H9 (cell line): ENCODE measurements around the gene SLAMF6. TPM values are rescaled to one million over a fixed set of nuclear protein-coding genes. Genes with fewer than 3 reads are reported as not detected.

Experiments used
- DNase-seq: peaks from one replicate; pipeline ENCODE4 v3.0.0-alpha.2; 2017
- H2AFZ ChIP-seq: one replicate; pipeline ENCODE4 v1.6.1; 2013; ENCODE audit warnings: mild to moderate bottlenecking, low read length, control low read depth, moderate library complexity
- H2AK5ac ChIP-seq: 2 replicates; pipeline ENCODE4 v1.6.1; 2013; ENCODE audit warnings: low read length, control low read depth, mixed read lengths; ENCODE audit not compliant: insufficient read length
- H2BK120ac ChIP-seq: one replicate; pipeline ENCODE4 v1.6.1; 2013; ENCODE audit warnings: low read depth, mild to moderate bottlenecking, low read length, control low read depth, inconsistent platforms; ENCODE audit not compliant: poor library complexity, severe bottlenecking
- H2BK12ac ChIP-seq: 2 replicates; pipeline ENCODE4 v1.6.1; 2013; ENCODE audit warnings: low read length, control low read depth, mixed read lengths, low read depth; ENCODE audit not compliant: insufficient read length
- H2BK15ac ChIP-seq: 2 replicates; pipeline ENCODE4 v1.6.1; 2013; ENCODE audit warnings: low read depth, low read length, control low read depth
- H2BK20ac ChIP-seq: one replicate; pipeline ENCODE4 v1.6.1; 2013; ENCODE audit warnings: low read depth, mild to moderate bottlenecking, low read length, control low read depth, inconsistent platforms; ENCODE audit not compliant: poor library complexity, severe bottlenecking
- H2BK5ac ChIP-seq: 2 replicates; pipeline ENCODE4 v1.6.1; 2013; ENCODE audit warnings: low read length, control low read depth, mixed read lengths; ENCODE audit not compliant: insufficient read length
- H3K14ac ChIP-seq: 2 replicates; pipeline ENCODE4 v1.6.1; 2013; ENCODE audit warnings: low read length, control low read depth; ENCODE audit not compliant: insufficient read depth
- H3K18ac ChIP-seq: 2 replicates; pipeline ENCODE4 v1.6.1; 2013; ENCODE audit warnings: low read depth, mild to moderate bottlenecking, mixed read lengths, low read length, control low read depth; ENCODE audit not compliant: insufficient read length
- H3K23ac ChIP-seq: 2 replicates; pipeline ENCODE4 v1.6.1; 2013; ENCODE audit warnings: low read length, control low read depth, mixed read lengths, low read depth; ENCODE audit not compliant: insufficient read length
- H3K23me2 ChIP-seq: 2 replicates; pipeline ENCODE4 v1.6.1; 2013; ENCODE audit warnings: low read depth, mild to moderate bottlenecking, mixed read lengths, low read length, control low read depth; ENCODE audit not compliant: insufficient read length, poor library complexity, severe bottlenecking
- H3K27ac ChIP-seq: 2 replicates; pipeline ENCODE4 v1.5.1; 2013; ENCODE audit warnings: low read length, control low read depth, mixed read lengths, low read depth; ENCODE audit not compliant: insufficient read length
- H3K27me3 ChIP-seq: 2 replicates; pipeline ENCODE4 v1.6.1; 2013; ENCODE audit warnings: low read length, control low read depth, inconsistent platforms; ENCODE audit not compliant: insufficient read depth
- H3K4ac ChIP-seq: 2 replicates; pipeline ENCODE4 v1.6.1; 2013; ENCODE audit warnings: low read depth, mild to moderate bottlenecking, control low read depth, inconsistent platforms, low read length, moderate library complexity
- H3K4me1 ChIP-seq: 2 replicates; pipeline ENCODE4 v1.6.1; 2013; ENCODE audit warnings: low read length, control low read depth, inconsistent platforms; ENCODE audit not compliant: insufficient read depth
- H3K4me2 ChIP-seq: 2 replicates; pipeline ENCODE4 v1.6.1; 2013; ENCODE audit warnings: low read length, control low read depth, mixed read lengths; ENCODE audit not compliant: insufficient read length, insufficient read depth
- H3K56ac ChIP-seq: 2 replicates; pipeline ENCODE4 v1.6.1; 2013; ENCODE audit warnings: low read depth, mild to moderate bottlenecking, mixed read lengths, low read length, control low read depth; ENCODE audit not compliant: insufficient read length
- H3K79me1 ChIP-seq: 2 replicates; pipeline ENCODE4 v1.6.1; 2013; ENCODE audit warnings: low read depth, mild to moderate bottlenecking, moderate library complexity, low read length, control low read depth, inconsistent platforms; ENCODE audit not compliant: insufficient read depth, poor library complexity, severe bottlenecking
- H3K79me2 ChIP-seq: 2 replicates; pipeline ENCODE4 v1.6.1; 2013; ENCODE audit warnings: low read length, control low read depth, inconsistent platforms; ENCODE audit not compliant: insufficient read depth
- H3K9ac ChIP-seq: 2 replicates; pipeline ENCODE4 v1.6.1; 2013; ENCODE audit warnings: low read length, control low read depth, mixed read lengths; ENCODE audit not compliant: insufficient read length; ENCODE audit errors: extremely low read depth
- H3K9me3 ChIP-seq: one replicate; pipeline ENCODE4 v1.6.1; 2013; ENCODE audit warnings: low read depth, low read length, inconsistent platforms; ENCODE audit not compliant: control insufficient read depth
- H3T11ph ChIP-seq: one replicate; pipeline ENCODE4 v1.6.1; 2013; ENCODE audit warnings: mild to moderate bottlenecking, low read length, control low read depth, inconsistent platforms
- H4K20me1 ChIP-seq: one replicate; pipeline ENCODE4 v1.6.1; 2013; ENCODE audit not compliant: control insufficient read depth, insufficient read length, insufficient read depth
- H4K5ac ChIP-seq: 2 replicates; pipeline ENCODE4 v1.6.1; 2013; ENCODE audit warnings: low read depth, mild to moderate bottlenecking, mixed read lengths, low read length, control low read depth; ENCODE audit not compliant: insufficient read length
- H4K8ac ChIP-seq: replicated peaks from 2 replicates; pipeline ENCODE4 v1.6.1; 2013; ENCODE audit warnings: low read length, control low read depth, mixed read lengths, low read depth; ENCODE audit not compliant: insufficient read length
- H4K91ac ChIP-seq: 2 replicates; pipeline ENCODE4 v1.6.1; 2013; ENCODE audit warnings: low read depth, mild to moderate bottlenecking, moderate library complexity, mixed read lengths, low read length, control low read depth; ENCODE audit not compliant: insufficient read length
- H3K27ac Mint-ChIP-seq, 3 experiments: 2 replicates in 2 of 3; 3 replicates in 1 of 3; pipeline ENCODE4 v1.8.0; 2020 to 2021; ENCODE audit warnings: mixed read lengths in 3 of 3, mild to moderate bottlenecking in 1 of 3, moderate library complexity in 1 of 3
- H3K27me3 Mint-ChIP-seq: 2 replicates; pipeline ENCODE4 v1.8.0; 2021; ENCODE audit warnings: low read depth, mild to moderate bottlenecking, moderate library complexity, mixed read lengths
- H3K36me3 Mint-ChIP-seq, 3 experiments: 2 replicates in 2 of 3; 3 replicates in 1 of 3; pipeline ENCODE4 v1.8.0; 2020 to 2021; ENCODE audit warnings: low read depth in 3 of 3, mixed read lengths in 3 of 3; ENCODE audit not compliant: insufficient read depth in 1 of 3
- H3K4me1 Mint-ChIP-seq, 2 experiments: 2 replicates each; pipeline ENCODE4 v1.8.0; 2020; ENCODE audit warnings: mixed read lengths in 2 of 2
- H3K4me3 Mint-ChIP-seq, 2 experiments: 2 replicates in 1 of 2; 3 replicates in 1 of 2; pipeline ENCODE4 v1.8.0; 2020 to 2021; ENCODE audit warnings: mild to moderate bottlenecking in 2 of 2, mixed read lengths in 2 of 2, moderate library complexity in 1 of 2
- H3K9me3 Mint-ChIP-seq, 2 experiments: 2 replicates in 1 of 2; 3 replicates in 1 of 2; pipeline ENCODE4 v1.8.0; 2020; ENCODE audit warnings: mild to moderate bottlenecking in 2 of 2, mixed read lengths in 2 of 2, moderate library complexity in 1 of 2
- WGBS: extraction: QIAGEN DNeasy Blood & Tissue Kit; methylation state at CpG from one replicate; pipeline ENCODE4 v1.1.7; 2013; ENCODE audit warnings: missing lambda C conversion rate, low lambda C conversion rate, mixed read lengths; ENCODE audit not compliant: insufficient read length; ENCODE audit errors: extremely low coverage; 5-methylcytosine and 5-hydroxymethylcytosine counted together
- total RNA-seq: library from RNA; stranded (reverse); gene quantifications from 2 replicates; pipeline ENCODE4 v1.2.1, GENCODE V29; 2021
- TF ChIP-seq, protein P1 (sequence below): fragments of 200-600 bp; sonication (generic); conservative IDR thresholded peaks from 3 replicates; pipeline ENCODE4 v1.8.0; 2021; ENCODE audit warnings: antibody characterized with exemption, mild to moderate bottlenecking

Gene SLAMF6
- total RNA-seq, 1 experiment from 2014 or later, result not detected

DNA sequence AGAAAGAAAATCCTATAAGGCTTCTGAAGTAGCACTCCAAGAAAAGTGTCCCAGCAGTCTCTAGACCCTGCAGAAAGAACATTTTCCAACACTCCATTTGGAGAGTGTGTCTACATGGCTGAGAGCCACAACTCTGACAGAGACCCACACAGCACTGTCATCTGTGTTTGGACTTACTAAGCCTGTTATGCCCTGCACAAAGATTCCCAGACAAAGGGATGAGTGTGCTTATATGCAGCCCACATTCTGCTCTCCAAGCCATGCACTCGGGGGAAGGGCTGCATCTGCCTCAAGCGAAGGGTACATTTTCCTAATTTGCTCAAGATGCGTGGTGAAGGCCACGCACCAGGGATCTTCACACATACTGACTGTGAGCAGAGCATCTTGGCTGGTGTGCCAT is 24.4 kb upstream of the SLAMF6 start:
- H3K27me3 ChIP-seq, result no peaks in the 10 kb centered on the region
- Mint-ChIP-seq H3K27ac (peak overlapping the region in 1 of 3 experiments; percentile 79; a peak in 1 of 7 replicates), H3K27me3 (peaks cover 2% of the 10 kb centered on the region; the same call in 1 of the 2 replicates), H3K4me3 (no peak overlapping the region), H3K4me1 (no peaks in the 10 kb centered on the region), H3K9me3 (no peaks in the 10 kb centered on the region), H3K36me3 (no peaks in the 10 kb centered on the region)
- no peak overlapping the region for H2AFZ ChIP-seq
- TF ChIP-seq, protein P1, sequence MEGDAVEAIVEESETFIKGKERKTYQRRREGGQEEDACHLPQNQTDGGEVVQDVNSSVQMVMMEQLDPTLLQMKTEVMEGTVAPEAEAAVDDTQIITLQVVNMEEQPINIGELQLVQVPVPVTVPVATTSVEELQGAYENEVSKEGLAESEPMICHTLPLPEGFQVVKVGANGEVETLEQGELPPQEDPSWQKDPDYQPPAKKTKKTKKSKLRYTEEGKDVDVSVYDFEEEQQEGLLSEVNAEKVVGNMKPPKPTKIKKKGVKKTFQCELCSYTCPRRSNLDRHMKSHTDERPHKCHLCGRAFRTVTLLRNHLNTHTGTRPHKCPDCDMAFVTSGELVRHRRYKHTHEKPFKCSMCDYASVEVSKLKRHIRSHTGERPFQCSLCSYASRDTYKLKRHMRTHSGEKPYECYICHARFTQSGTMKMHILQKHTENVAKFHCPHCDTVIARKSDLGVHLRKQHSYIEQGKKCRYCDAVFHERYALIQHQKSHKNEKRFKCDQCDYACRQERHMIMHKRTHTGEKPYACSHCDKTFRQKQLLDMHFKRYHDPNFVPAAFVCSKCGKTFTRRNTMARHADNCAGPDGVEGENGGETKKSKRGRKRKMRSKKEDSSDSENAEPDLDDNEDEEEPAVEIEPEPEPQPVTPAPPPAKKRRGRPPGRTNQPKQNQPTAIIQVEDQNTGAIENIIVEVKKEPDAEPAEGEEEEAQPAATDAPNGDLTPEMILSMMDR, result no peak
- no peak overlapping the region for H3K56ac ChIP-seq
- H3K4me2 ChIP-seq, result no peak overlapping the region
- no peak overlapping the region for H4K5ac ChIP-seq
- H2BK5ac ChIP-seq, result no peak overlapping the region
- no peak overlapping the region for H4K8ac ChIP-seq
- no peak overlapping the region for H3T11ph ChIP-seq
- no peak overlapping the region for H3K9ac ChIP-seq
- H3K4ac ChIP-seq, result no peak overlapping the region
- H2BK12ac ChIP-seq, result no peak overlapping the region
- no peaks in the 10 kb centered on the region for H4K20me1 ChIP-seq
- H2BK120ac ChIP-seq, result no peak overlapping the region
- H2BK20ac ChIP-seq, result no peak overlapping the region
- no peaks in the 10 kb centered on the region for H3K79me2 ChIP-seq
- H3K4me1 ChIP-seq, result no peaks in the 10 kb centered on the region
- H3K79me1 ChIP-seq, result no peaks in the 10 kb centered on the region
- no CpG with 5 or more reads among the region's 4 CpGs for WGBS
- DNase-seq, result no peak
- H2AK5ac ChIP-seq, result no peak overlapping the region
- no peak overlapping the region for H3K18ac ChIP-seq
- no peak overlapping the region for H3K23ac ChIP-seq
- H3K9me3 ChIP-seq, result no peaks in the 10 kb centered on the region
- H3K23me2 ChIP-seq, result no peaks in the 10 kb centered on the region
- H2BK15ac ChIP-seq, result no peak overlapping the region
- H4K91ac ChIP-seq, result no peak overlapping the region
- no peak overlapping the region for H3K27ac ChIP-seq
- H3K14ac ChIP-seq, result no peak overlapping the region
